HG03280 (cell line): ENCODE results near the gene KRT80.

Experiments used
- ATAC-seq: cut with Tn5 transposase; IDR thresholded peaks from one replicate; pipeline ENCODE4 v1.9.1; 2021; ENCODE audit warnings: mild to moderate bottlenecking, moderate library complexity; ENCODE audit not compliant: unreplicated experiment

The KRT80 gene

DNA sequence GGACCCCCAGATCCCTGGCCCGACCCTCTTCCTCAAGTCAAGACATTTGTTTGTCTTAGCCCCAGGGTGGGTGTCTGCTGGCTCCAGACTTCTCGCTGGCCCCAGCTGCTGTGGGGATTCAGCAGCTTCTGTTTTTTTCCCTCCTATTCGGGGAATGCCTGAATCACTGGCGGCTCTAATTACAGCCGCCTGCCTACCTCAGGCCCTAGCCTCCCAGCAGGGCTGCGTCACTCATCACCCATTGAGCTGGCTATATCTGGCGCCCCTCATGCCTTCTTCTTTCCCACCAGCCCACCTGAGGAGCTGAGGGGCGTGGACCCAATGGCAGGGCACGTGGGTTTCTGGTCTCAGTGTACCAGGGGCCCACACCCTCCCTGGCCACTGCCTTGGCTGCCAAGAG lies 10.1 kb downstream of the KRT80 start:
- ATAC-seq, result no peak

GRCh38 chr12:52180971-52181628 lies 10.7 kb downstream of the KRT80 start:
- no peak for ATAC-seq

DNA sequence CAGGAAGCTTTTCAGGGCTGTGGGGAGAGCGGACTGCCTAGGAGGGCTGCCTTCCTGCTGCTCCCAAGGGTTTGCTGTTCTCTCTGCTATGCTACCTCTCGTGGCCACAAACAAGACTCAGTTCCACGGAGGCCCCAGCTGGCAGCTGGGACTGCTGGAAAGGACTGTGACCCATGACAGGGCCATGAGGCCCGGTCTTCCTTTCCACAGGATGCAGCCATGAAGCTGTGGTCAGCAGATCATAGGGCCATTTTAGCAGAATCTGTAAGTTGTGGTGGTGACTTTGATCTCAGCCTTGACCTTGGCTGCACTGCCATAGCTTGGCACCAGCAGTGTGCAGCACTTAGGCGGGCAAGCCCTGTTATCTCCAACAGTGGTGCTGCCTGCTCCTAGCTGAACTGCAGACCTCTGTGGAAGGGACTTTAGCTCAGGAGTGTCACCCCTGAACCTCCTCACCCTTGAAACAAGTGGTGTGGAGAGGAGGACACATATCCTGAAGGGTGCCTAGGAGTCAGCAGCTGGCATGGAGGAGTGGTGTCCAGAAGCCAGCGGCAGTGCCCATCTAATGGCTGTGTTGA lies 12.3 kb downstream of the KRT80 start:
- ATAC-seq, result no peak

DNA sequence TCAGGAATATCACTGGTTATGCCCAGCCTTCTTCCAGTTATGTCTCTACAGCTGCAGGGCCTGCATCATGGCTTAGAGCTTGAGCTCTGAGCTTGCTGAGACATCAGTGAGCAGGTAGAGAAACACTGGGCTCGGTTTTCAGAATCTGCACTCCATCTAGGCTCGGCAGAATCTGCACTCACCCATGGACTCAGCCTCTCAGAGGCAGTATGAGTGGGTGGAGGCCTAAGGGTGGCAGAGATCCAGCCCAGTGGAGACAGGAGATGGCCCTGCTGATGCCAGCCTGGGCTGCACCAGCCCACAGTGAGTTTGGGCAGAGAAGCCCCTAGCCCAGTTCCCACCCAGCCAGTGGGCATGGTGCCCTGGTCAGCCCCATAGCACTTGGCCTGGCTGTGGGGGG lies 12.8 kb downstream of the KRT80 start:
- ATAC-seq, result no peak

DNA sequence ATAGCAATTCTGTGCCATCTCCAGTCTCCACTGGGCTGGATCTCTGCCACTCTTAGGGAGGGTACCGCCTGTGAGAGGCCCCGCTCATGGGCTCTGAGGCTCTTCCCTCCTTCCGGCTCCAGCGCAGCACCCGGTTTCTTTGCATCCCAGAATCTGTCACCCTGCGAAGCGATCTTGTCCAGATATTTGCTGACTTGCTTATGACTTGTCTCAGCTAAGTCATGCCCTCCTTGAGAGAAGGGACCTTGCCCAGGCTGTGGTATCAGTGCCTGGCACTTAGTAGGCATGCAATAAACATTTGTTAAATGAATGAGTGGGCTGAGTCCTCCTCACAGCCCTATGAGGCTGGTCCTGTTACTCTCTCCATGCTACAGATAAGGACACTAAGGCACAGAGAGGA lies 13.4 kb downstream of the KRT80 start:
- no peak for ATAC-seq

- no peak for ATAC-seq
Observed at GRCh38 chr12:52175371-52176350, 16.2 kb downstream of the KRT80 start.

GRCh38 chr12:52173526-52173925 lies 18.3 kb downstream of the KRT80 start:
- ATAC-seq, result no peak

DNA sequence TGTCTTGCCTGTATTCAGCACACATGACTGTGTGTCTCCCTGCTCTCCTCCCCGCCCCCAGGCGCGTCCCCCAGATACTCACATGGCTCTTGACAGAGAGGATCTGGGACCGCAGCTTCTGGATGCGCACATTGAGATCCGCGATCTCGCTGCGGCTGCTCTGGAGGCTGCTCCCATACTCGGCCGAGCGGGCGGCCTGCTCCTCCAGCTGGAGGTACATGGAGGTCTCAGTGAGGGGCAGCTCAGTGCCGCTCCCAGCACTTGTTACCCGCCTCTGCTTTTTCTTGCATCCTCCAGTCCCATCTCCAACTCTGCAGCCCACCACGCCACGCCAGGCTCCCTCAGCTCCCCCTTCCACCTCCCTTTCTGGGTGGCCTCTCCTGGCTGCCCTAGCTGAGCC lies 18.9 kb downstream of the KRT80 start:
- no peak for ATAC-seq

- no peak for ATAC-seq
Observed at GRCh38 chr12:52171950-52172512, 19.8 kb downstream of the KRT80 start.

GRCh38 chr12:52170827-52171226 lies 21.0 kb downstream of the KRT80 start:
- ATAC-seq, result no peak

- ATAC-seq, result no peak
Observed at GRCh38 chr12:52169886-52170285, 21.9 kb downstream of the KRT80 start.

DNA sequence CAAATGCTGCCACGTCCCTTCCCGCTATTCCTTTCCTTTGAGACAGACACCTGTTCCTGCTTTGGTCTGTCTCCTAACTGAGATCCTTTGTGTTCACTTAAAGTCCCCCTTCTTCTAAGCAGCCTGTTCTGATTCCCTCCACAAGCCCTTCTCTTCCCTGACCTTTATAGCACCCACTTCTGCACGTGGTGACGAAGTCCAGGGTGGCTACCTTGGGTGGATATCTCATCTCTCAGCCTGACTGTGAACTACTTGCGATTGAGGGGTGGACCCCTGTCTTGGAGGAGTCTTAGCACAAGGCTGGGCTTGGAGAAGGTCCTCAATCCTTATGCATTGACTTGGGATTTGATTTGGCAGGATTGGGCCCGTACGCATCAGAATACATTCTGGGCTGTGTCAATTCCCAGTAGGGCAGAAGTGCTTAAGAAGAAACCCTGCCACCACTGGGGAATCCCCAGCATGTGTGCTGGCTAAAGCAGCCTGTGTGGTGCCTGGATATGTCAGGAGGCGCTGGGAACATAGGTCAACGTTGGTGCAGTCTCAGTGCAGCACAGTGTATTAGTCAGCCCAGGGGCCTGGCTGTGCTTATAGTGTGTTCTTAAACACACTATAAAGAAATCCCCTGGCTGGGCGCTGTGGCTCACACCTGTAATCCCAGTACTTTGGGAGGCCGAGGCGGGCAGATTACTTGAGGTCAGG lies 23.6 kb downstream of the KRT80 start:
- ATAC-seq, result no peak

DNA sequence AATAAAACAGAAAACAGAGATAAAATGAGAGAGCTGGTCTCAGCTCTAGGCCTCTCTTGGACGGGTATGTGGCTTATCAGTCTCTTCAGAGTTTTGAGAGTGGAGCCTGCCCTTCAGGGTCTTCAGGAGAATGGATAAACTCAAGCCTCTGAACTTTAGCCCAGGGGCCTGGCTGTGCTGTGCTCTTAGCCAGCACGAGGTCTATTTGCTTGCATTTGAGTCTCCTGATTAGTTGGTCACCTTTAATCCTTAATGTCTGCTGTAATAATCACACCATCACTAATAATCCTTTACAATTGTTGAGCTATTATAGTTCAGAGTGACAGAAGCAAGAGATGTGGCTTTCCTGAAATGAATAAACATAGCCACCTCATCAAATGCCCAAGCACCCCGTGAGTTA lies 24.3 kb downstream of the KRT80 start:
- no peak for ATAC-seq

GRCh38 chr12:52166672-52167071 lies 25.1 kb downstream of the KRT80 start:
- no peak for ATAC-seq

- ATAC-seq, result no peak
Observed at GRCh38 chr12:52165096-52165855, 26.5 kb downstream of the KRT80 start.

GRCh38 chr12:52164624-52165023 lies 27.2 kb downstream of the KRT80 start:
- ATAC-seq, result no peak

DNA sequence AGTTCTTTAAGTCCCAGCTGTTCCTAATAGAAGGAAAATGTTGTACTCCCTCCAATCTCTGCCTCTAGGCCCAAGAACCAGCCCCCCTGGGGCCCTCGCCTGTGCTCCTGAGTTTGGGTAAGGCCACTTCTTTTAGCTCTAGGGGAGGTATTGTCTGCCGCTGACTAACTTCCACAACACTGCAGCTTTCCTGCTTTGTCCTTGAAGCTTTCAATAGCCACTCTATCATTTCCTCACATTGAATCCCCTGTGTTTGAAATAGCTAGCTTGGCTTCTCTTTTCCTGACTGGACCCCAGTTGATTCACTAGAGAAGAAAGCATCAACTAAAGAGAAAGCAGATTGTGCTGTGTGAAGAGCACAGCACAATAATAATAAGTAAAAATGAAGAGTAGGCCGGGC lies 28.8 kb downstream of the KRT80 start:
- no peak for ATAC-seq

GRCh38 chr12:52160200-52160599 lies 31.6 kb downstream of the KRT80 start:
- ATAC-seq, result no peak

DNA sequence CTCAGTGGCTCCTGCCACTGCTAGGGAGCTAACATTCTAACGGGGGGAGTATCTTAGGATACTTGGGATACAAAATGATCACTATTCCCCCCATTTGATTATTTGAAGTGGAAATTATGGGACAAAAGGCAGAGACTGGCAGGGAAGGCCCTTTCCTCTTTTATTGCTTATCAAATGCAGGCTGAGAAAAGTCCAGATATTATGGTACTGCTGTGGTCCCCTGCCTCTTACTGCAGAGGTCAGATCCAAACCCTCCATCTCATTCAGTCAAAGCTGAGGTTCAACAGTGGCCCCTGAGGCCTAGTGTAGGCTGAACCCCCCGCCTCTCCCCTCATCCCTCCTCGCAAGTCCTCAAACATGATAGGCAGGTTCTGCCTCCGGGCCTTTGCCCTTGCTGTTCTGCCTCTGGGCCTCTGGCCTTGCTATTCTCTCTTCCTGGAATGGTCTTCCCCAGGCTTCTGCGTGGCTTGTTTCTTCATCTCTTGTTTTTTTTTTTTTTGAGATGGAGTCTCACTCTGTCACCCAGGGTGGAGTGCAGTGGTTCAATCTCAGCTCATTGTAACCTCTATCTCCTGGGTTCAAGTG lies 34.2 kb downstream of the KRT80 start:
- no peak for ATAC-seq
